ENCODE results near the gene NBDY.
"Not testable (repeated sequence)": the region's sequence is repeated elsewhere in the genome, so short reads cannot be mapped to it uniquely, and the experiment has no call there.

Gene NBDY

DNA sequence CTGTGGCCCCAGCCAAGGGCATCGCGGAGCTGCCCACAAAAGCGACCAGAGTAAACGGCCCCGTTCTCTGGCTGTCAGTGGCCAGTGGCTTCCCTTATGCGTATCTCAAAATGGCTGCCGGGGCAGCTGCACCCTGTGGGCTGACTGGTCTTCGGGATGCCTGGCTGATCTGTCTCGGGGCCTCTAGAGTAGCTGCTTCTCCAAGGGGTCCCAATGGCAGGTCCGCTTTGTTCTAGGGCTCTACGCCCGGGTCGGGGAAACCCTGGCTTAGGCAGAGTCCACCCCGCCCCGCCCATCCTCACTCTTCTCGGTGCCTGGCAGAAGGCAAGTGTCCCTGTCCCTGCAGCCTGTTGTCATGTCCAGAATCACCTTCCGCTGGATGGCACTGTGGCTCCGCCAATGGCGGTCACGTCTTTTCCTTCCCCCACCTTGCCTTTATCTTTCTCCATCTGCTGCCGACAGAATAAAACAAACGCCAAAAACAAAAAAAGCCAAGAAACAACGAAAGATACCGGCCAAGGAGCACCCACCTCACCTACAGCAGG is 50.0 kb downstream of the NBDY start:
- DNase-seq (ENCODE audit: low spot score); H3K27ac ChIP-seq; CTCF ChIA-PET; POLR2A ChIA-PET (ENCODE audit: low non-redundant PET): not testable (repeated sequence)

DNA sequence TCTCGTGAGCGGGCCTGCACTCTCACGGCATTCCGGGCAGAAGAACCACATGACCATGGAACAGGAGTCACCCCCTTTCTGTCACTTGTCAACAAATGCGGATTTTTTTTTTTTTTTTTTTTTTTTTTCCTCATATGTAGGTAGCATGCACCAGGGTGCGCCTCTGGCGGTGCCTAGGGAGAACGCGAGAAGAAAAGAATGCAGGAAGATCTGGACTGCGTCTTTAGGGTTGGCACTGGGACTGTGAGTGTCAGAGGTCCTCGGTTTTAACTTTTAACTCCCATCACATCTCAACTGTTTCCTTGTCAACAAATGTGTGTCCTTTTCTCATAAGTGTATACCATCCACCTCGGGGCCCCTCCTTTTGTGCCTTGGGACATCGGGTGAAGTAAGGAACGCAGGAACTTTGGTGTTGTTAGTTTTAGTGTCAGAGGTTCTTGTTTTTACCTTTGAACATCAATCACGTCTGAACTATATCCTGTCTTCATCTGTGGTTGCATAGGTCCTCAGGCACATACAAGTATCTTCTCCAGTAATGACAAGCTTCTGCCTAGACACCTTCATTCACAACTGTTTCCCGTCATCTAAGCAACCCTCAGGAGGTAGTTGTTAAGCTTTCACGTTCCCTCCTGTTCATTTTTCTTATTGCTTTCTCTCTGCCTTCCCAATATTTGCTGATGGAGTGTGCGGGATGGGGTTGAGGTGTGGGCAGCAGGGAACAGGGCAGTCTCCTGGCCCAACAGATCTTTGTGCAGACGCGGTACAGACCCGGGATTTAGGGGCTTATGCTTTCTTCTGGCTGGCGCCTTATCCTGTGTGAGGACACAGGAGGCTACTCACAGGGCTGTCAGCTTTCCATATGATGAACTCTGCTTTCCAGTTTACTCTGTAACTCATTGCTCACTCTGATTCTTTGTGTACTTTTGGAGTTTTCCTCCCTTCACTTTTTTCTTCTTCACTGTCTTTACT is 51.9 kb downstream of the NBDY start:
- DNase-seq (ENCODE audit: low spot score); H3K27ac ChIP-seq; CTCF ChIA-PET; POLR2A ChIA-PET (ENCODE audit: low non-redundant PET): not testable (repeated sequence)

DNA sequence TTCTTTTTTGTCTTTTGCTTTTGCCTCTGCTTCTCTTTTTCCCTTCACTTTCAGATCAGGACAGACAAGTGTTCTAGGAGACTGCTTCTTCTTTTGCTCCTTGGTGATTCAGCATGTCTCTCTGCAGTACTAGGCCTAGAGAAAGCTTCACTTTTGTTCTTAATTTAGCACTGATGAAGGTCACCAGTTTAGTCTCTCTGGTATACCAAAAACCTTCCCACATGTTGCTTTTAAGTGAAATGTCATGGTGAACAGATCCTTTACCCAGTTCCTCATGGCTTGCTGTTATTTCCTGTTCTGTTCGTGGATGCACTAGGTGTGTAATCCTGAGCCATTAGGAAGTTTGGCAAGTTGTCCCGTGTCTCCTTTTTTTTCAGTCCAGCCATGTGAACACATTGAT is 53.3 kb downstream of the NBDY start:
- POLR2A ChIA-PET (ENCODE audit: low non-redundant PET) = no interaction called here
- H3K27ac ChIP-seq = no peak overlapping the region
- CTCF ChIA-PET = no interaction called here
- TF ChIP-seq, protein P1, sequence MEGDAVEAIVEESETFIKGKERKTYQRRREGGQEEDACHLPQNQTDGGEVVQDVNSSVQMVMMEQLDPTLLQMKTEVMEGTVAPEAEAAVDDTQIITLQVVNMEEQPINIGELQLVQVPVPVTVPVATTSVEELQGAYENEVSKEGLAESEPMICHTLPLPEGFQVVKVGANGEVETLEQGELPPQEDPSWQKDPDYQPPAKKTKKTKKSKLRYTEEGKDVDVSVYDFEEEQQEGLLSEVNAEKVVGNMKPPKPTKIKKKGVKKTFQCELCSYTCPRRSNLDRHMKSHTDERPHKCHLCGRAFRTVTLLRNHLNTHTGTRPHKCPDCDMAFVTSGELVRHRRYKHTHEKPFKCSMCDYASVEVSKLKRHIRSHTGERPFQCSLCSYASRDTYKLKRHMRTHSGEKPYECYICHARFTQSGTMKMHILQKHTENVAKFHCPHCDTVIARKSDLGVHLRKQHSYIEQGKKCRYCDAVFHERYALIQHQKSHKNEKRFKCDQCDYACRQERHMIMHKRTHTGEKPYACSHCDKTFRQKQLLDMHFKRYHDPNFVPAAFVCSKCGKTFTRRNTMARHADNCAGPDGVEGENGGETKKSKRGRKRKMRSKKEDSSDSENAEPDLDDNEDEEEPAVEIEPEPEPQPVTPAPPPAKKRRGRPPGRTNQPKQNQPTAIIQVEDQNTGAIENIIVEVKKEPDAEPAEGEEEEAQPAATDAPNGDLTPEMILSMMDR (conservative IDR thresholded peaks at IDR 0.05; ENCODE audit: low read depth) = no peak
- no peak for DNase-seq (ENCODE audit: low spot score)

DNA sequence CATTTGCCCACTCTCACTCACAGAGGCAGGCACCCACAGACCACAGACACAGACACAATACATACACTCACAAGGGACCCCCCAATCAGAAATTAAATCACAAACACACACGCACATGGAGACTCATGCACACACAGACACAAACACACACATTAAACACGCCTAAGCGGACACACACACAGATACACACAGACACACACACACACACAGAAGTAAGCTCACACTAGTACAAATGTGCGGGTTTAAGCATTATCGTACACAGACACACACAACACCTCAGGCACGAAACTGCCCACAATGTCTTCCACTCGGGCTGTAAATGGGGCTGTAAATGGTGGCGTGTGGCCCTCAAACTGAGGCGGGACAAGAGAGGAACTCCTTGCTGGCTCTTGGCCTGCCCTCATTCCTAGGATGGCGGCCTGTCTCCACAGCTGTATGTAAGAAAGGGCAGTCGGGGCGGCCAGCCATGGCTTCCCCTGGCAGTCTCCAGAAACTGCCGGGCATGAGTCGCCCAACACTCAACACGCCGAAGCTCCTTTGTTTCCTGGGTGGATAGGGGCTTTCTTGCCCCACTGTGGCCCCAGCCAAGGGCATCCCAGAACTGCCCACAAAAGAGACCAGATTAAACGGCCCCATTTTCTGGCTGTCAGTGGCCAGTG is 53.9 kb downstream of the NBDY start:
- no peak for DNase-seq (ENCODE audit: low spot score)
- no peak overlapping the region for H3K27ac ChIP-seq
- ChIA-PET POLR2A (ENCODE audit: low non-redundant PET) (no interaction called here), CTCF (no interaction called here)
- TF ChIP-seq, protein P1 (conservative IDR thresholded peaks at IDR 0.05; ENCODE audit: low read depth) = no peak

DNA sequence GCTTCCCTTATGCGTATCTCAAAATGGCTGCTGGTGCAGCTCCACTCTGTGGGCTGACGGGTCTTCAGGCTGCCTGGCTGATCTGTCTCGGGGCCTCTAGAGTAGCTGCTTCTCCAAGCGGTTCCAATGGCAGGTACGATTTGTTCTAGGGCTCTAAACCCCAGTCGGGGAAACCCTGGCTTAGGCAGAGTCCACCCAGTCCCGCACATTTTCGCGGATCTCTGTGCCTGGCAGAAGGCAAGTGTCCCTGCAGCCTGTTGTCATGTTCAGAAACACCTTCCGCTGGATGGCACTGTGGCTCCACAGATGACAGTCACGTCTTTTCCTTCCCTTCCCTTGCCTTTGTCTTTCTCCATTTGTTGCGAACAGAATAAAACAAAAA is 54.4 kb downstream of the NBDY start:
- POLR2A ChIA-PET (ENCODE audit: low non-redundant PET) = no interaction called here
- DNase-seq (ENCODE audit: low spot score) = no peak
- CTCF ChIA-PET = no interaction called here

DNA sequence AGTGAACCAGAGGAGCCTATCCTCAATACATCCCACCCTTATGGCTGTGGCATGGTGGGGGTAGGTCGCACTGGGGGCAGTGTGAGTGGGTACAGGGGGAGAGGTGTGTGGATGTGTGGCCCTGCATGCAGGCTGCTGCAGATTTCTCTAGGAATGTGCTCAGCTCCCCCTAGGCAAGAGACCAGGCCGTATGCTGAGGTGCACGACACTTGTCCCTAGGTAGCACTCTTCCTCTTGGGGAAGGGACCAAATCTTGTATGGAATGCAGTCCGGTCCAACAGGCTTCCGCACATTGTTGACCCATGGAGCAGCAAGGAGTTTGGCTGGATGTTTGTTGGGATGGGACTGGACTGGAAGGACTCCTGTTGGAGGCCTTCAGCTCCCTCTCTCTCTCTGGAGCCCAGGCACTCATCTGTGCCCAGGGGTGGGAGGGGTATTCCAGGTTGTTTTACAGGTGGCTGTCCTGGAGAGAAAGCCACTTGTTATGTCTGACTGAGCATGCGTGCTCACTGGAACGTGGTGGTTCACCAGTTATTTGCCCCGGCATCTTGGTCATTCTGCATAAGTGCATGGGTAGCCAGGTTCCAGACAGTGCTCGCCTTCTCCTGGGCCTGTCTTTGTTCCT is 55.1 kb downstream of the NBDY start:
- DNase-seq (ENCODE audit: low spot score) = no peak
- CTCF ChIA-PET = no interaction called here
- TF ChIP-seq, protein P1 (conservative IDR thresholded peaks at IDR 0.05; ENCODE audit: low read depth) = no peak
- no peak overlapping the region for H3K27ac ChIP-seq
- POLR2A ChIA-PET (ENCODE audit: low non-redundant PET) = no interaction called here

More for the DNA sequence above, 54.4 kb downstream of the NBDY start:
- H3K27ac ChIP-seq = no peak overlapping the region
- TF ChIP-seq, protein P1 (conservative IDR thresholded peaks at IDR 0.05; ENCODE audit: low read depth) = no peak

DNA sequence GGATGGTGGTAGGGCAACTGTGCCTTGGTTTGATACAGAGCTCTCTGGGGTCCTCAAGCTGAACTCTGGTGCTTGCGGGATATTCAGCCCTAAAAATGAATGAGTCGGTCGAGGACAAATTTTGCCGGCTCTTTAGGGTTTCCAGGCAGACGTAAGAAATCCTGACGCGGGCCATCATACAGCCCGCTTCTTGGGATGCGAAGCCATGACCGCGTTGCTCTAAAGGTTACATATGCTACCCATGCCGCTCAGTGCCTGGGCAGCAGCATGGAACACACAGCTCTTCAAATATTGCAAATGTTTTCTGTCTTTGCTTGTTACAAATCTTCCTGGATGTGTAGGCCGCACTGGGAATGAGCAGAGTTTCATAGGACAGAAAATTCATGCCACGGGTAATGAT is 55.6 kb downstream of the NBDY start:
- ChIA-PET POLR2A (ENCODE audit: low non-redundant PET) (no interaction called here), CTCF (no interaction called here)
- no peak overlapping the region for H3K27ac ChIP-seq
- TF ChIP-seq, protein P1 (conservative IDR thresholded peaks at IDR 0.05; ENCODE audit: low read depth) = no peak
- no peak for DNase-seq (ENCODE audit: low spot score)

All from RWPE1 (cell line).